Activated CD4-positive, alpha-beta T cell treated with anti-CD3 and anti-CD28 coated beads for 36 hours (primary cell): ENCODE data around the gene SPI1. TPM values are rescaled to one million over a fixed set of nuclear protein-coding genes. Genes with fewer than 3 reads are reported as not detected.

Source experiments
- ATAC-seq: fragments of 200-7000 bp; cut with Tn5 transposase; one replicate; pipeline ENCODE4 v1.10.0; 2021; ENCODE audit warnings: mild to moderate bottlenecking, moderate library complexity
- CTCF ChIA-PET: fragments of 350-600 bp; sonication (Branson Sonifier 250); formaldehyde crosslinking; loops from one replicate; lab custom pipeline; 2021; ENCODE audit warnings: antibody characterized with exemption; lab: Charles Lee
- POLR2A ChIA-PET: fragments of 350-600 bp; sonication (Branson Sonifier 250); formaldehyde crosslinking; loops from one replicate; lab custom pipeline; 2021; ENCODE audit warnings: antibody characterized with exemption, inconsistent platforms; lab: Charles Lee
- DNase-seq: peaks from one replicate; pipeline ENCODE4 v3.0.0-alpha.2; 2020
- H3K27ac Mint-ChIP-seq: one replicate; pipeline ENCODE4 v1.8.0; 2021; ENCODE audit warnings: mixed read lengths
- H3K27me3 Mint-ChIP-seq: one replicate; pipeline ENCODE4 v1.8.0; 2021; ENCODE audit warnings: mixed read lengths
- H3K36me3 Mint-ChIP-seq: one replicate; pipeline ENCODE4 v1.8.0; 2021; ENCODE audit warnings: low read depth, mixed read lengths
- H3K4me1 Mint-ChIP-seq: one replicate; pipeline ENCODE4 v1.8.0; 2021; ENCODE audit warnings: mixed read lengths
- H3K4me3 Mint-ChIP-seq: one replicate; pipeline ENCODE4 v1.8.0; 2021; ENCODE audit warnings: mild to moderate bottlenecking, moderate library complexity, mixed read lengths
- H3K9me3 Mint-ChIP-seq: one replicate; pipeline ENCODE4 v1.8.0; 2021; ENCODE audit warnings: low read depth, mixed read lengths
- intact Hi-C, 2 experiments: fragments of 100-400 bp; cut with DNase I in 1 of 2; cut with micrococcal nuclease in 1 of 2; formaldehyde crosslinking; loops; one replicate each; pipeline versions ENCODE4 v1.14.2 to v1.15.1; 2022 to 2024; cut with DNase I, micrococcal nuclease
- total RNA-seq, 2 experiments: library from RNA; stranded (reverse); gene quantifications; one replicate each; pipeline ENCODE4 v1.2.3, GENCODE V29; 2021

Gene SPI1
- total RNA-seq, 2 experiments from 2014 or later, result 0.11 to 0.30 TPM

GRCh38 chr11:47413351-47413750, 35.0 kb upstream of the SPI1 start:
- no peak overlapping the region for H3K27ac Mint-ChIP-seq
- no peak for ATAC-seq
- POLR2A ChIA-PET, result interaction anchor here (1.6 kb wide), 1 partner anchor 11 kb away, joined by 4 read pairs; no protein-coding TSS in a partner anchor
- H3K4me3 Mint-ChIP-seq, result no peak overlapping the region
- H3K4me1 Mint-ChIP-seq, result peaks cover 5% of the 10 kb centered on the region
- no peak for DNase-seq
- H3K36me3 Mint-ChIP-seq, result peaks cover 17% of the 10 kb centered on the region
- H3K9me3 Mint-ChIP-seq, result no peaks in the 10 kb centered on the region
- H3K27me3 Mint-ChIP-seq, result no peaks in the 10 kb centered on the region
- CTCF ChIA-PET, result interaction anchor here (0.7 to 5.5 kb wide), 8 partner anchors 10 to 180 kb away, joined by 3 to 69 read pairs (median 3); partner anchors contain the start of gene PSMC3
- intact Hi-C loops, result no loop called here

GRCh38 chr11:47411884-47412746, 33.8 kb upstream of the SPI1 start:
- Mint-ChIP-seq H3K4me3 (no peak overlapping the region), H3K27me3 (no peaks in the 10 kb centered on the region), H3K36me3 (peaks cover 11% of the 10 kb centered on the region), H3K27ac (no peak overlapping the region), H3K9me3 (no peaks in the 10 kb centered on the region), H3K4me1 (peaks cover 12% of the 10 kb centered on the region)
- CTCF ChIA-PET, result interaction anchor here (0.6 to 5.5 kb wide), 26 partner anchors 9 to 429 kb away, joined by 3 to 69 read pairs (median 3); partner anchors contain the start of genes ACP2, PACSIN3 and PSMC3
- DNase-seq, result peak; percentile 80
- POLR2A ChIA-PET, result interaction anchor here (0.8 to 1.6 kb wide), 3 partner anchors 8 to 12 kb away, joined by 4 to 5 read pairs (median 4); no protein-coding TSS in a partner anchor
- ATAC-seq, result no peak
- intact Hi-C loops, result loop anchor here in 1 of 2 experiments (1.0 kb wide), 1 partner anchor 38 kb away; no protein-coding TSS in a partner anchor

GRCh38 chr11:47410370-47411264, 32.3 kb upstream of the SPI1 start:
- intact Hi-C loops, result no loop called here
- no peaks in the 10 kb centered on the region for H3K27me3 Mint-ChIP-seq
- H3K27ac Mint-ChIP-seq, result no peak overlapping the region
- ATAC-seq (no peak), DNase-seq (no peak)
- no peak overlapping the region for H3K4me3 Mint-ChIP-seq
- H3K9me3 Mint-ChIP-seq, result no peaks in the 10 kb centered on the region
- POLR2A ChIA-PET, result interaction anchor here (0.5 to 1.3 kb wide), 4 partner anchors 9 to 238 kb away, joined by 3 to 4 read pairs (median 4); no protein-coding TSS in a partner anchor
- peaks cover 16% of the 10 kb centered on the region for H3K4me1 Mint-ChIP-seq
- peaks cover 11% of the 10 kb centered on the region for H3K36me3 Mint-ChIP-seq
- CTCF ChIA-PET, result interaction anchor here (0.6 to 5.5 kb wide), 13 partner anchors 9 to 234 kb away, joined by 3 to 69 read pairs (median 3); partner anchors contain the start of genes ARFGAP2, PACSIN3 and PSMC3

GRCh38 chr11:47409440-47410369, 31.4 kb upstream of the SPI1 start:
- intact Hi-C loops, result loop anchor here (2.0 to 10.0 kb wide), 4 partner anchors 15 to 598 kb away; partner anchors contain the start of genes CSTPP1 (in 1 of the 2) and PSMC3 (in 1 of the 2)
- no peak for ATAC-seq
- Mint-ChIP-seq H3K27me3 (no peaks in the 10 kb centered on the region), H3K4me3 (peak overlapping the region; percentile 89), H3K36me3 (peaks cover 7% of the 10 kb centered on the region), H3K27ac (peak overlapping the region; percentile 89), H3K9me3 (no peaks in the 10 kb centered on the region), H3K4me1 (peaks cover 16% of the 10 kb centered on the region)
- ChIA-PET CTCF (interaction anchor here (0.6 to 5.5 kb wide), 9 partner anchors 10 to 233 kb away, joined by 3 to 69 read pairs (median 4); partner anchors contain the start of genes ARFGAP2 and PSMC3), POLR2A (interaction anchor here (1.0 to 2.5 kb wide), 3 partner anchors 11 to 237 kb away, joined by 3 to 8 read pairs (median 4); no protein-coding TSS in a partner anchor)
- no peak for DNase-seq

- no peaks in the 10 kb centered on the region for H3K27me3 Mint-ChIP-seq
- peak overlapping the region; percentile 89 for H3K4me3 Mint-ChIP-seq
- peak; percentile 35 for DNase-seq
- H3K9me3 Mint-ChIP-seq, result no peaks in the 10 kb centered on the region
- intact Hi-C loops, result loop anchor here (1.0 to 10.0 kb wide), 18 partner anchors 14 to 792 kb away; partner anchors contain the start of genes PSMC3 (in 2 of the 2), ACP2 (in 1 of the 2), ARHGAP1 (in 1 of the 2) and ATG13 (in 1 of the 2)
- ChIA-PET CTCF (interaction anchor here (0.9 to 5.5 kb wide), 4 partner anchors 10 to 52 kb away, joined by 3 to 69 read pairs (median 4); partner anchors contain the start of gene PSMC3), POLR2A (interaction anchor here (0.5 to 2.5 kb wide), 2 partner anchors 13 to 585 kb away, joined by 8 read pairs; no protein-coding TSS in a partner anchor)
- H3K36me3 Mint-ChIP-seq, result peaks cover 2% of the 10 kb centered on the region
- H3K4me1 Mint-ChIP-seq, result peaks cover 16% of the 10 kb centered on the region
- no peak for ATAC-seq
- peak overlapping the region; percentile 89 for H3K27ac Mint-ChIP-seq
These were observed 30.5 kb upstream of the SPI1 start for GRCh38 chr11:47408598-47409439.

- Mint-ChIP-seq H3K4me3 (peak within 1 kb of the TSS; percentile 89), H3K4me1 (peaks cover 16% of the 10 kb centered on the region), H3K9me3 (no peaks in the 10 kb centered on the region), H3K27me3 (no peaks in the 10 kb centered on the region), H3K36me3 (no peaks in the 10 kb centered on the region), H3K27ac (peak within 1 kb of the TSS; percentile 94)
- CTCF ChIA-PET, result interaction anchor here (0.6 to 5.5 kb wide), 7 partner anchors 16 to 491 kb away, joined by 3 to 69 read pairs (median 4); partner anchors contain the start of gene PSMC3
- peak; percentile 95 for DNase-seq
- peak; percentile 91 for ATAC-seq
- POLR2A ChIA-PET, result interaction anchor here (0.5 to 2.5 kb wide), 3 partner anchors 13 to 586 kb away, joined by 4 to 8 read pairs (median 8); partner anchors contain the start of gene DDB2
- intact Hi-C loops, result loop anchor here (1.0 to 10.0 kb wide), 18 partner anchors 13 to 791 kb away; partner anchors contain the start of genes PSMC3 (in 2 of the 2), ACP2 (in 1 of the 2), ARHGAP1 (in 1 of the 2) and ATG13 (in 1 of the 2)
These were observed 29.6 kb upstream of the SPI1 start, which contains the start of gene SLC39A13 for GRCh38 chr11:47407746-47408590. Gene SLC39A13, plus strand, starts transcription at chr11:47408590. Its CDS starts 1,505 bp downstream, at chr11:47410095.

- ATAC-seq, result no peak
- intact Hi-C loops, result loop anchor here in 1 of 2 experiments (5.0 to 10.0 kb wide), 2 partner anchors 472 to 600 kb away; partner anchors contain the start of gene CSTPP1
These were observed 28.8 kb upstream of the SPI1 start for GRCh38 chr11:47406896-47407745.

More at GRCh38 chr11:47406896-47407745, 28.8 kb upstream of the SPI1 start:
- no peak for DNase-seq
- H3K27me3 Mint-ChIP-seq, result no peaks in the 10 kb centered on the region
- POLR2A ChIA-PET, result interaction anchor here (0.6 to 2.5 kb wide), 2 partner anchors 14 to 192 kb away, joined by 4 to 8 read pairs; partner anchors contain the start of gene DDB2
- H3K36me3 Mint-ChIP-seq, result no peaks in the 10 kb centered on the region
- H3K4me1 Mint-ChIP-seq, result peaks cover 16% of the 10 kb centered on the region
- H3K27ac Mint-ChIP-seq, result peak overlapping the region; percentile 94
- H3K4me3 Mint-ChIP-seq, result peak overlapping the region; percentile 89
- H3K9me3 Mint-ChIP-seq, result no peaks in the 10 kb centered on the region
- CTCF ChIA-PET, result interaction anchor here (0.6 to 1.4 kb wide), 5 partner anchors 17 to 491 kb away, joined by 3 to 5 read pairs (median 3); no protein-coding TSS in a partner anchor
